ENCODE results near the gene MED27. TPM values are rescaled to one million over a fixed set of nuclear protein-coding genes. Genes with fewer than 3 reads are reported as not detected.

MED27 gene
- total RNA-seq, 1 donor = 19.0 TPM

DNA sequence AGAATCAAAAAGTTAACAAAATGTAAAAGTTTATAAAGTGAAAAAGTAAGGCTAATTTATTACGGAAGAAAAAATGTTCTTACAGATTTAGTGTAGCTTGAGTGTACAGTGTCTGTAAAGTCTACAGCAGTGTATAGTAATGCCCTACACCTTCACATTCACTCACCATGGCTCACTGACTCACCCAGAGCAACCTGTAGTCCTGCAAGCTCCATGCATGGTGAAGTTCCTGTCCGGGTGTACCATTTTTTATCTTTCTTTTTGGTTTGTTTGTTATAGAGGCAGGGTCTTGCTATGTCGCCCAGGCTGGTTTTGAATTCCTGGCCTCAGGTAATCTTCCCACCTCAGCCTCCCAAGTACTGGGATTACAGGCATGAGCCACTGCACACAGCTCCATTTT lies 93.6 kb downstream of the MED27 start:
- TF ChIP-seq, protein P1, sequence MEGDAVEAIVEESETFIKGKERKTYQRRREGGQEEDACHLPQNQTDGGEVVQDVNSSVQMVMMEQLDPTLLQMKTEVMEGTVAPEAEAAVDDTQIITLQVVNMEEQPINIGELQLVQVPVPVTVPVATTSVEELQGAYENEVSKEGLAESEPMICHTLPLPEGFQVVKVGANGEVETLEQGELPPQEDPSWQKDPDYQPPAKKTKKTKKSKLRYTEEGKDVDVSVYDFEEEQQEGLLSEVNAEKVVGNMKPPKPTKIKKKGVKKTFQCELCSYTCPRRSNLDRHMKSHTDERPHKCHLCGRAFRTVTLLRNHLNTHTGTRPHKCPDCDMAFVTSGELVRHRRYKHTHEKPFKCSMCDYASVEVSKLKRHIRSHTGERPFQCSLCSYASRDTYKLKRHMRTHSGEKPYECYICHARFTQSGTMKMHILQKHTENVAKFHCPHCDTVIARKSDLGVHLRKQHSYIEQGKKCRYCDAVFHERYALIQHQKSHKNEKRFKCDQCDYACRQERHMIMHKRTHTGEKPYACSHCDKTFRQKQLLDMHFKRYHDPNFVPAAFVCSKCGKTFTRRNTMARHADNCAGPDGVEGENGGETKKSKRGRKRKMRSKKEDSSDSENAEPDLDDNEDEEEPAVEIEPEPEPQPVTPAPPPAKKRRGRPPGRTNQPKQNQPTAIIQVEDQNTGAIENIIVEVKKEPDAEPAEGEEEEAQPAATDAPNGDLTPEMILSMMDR (IDR thresholded peaks at IDR 0.05; ENCODE audit: insufficient read depth, low read depth, low read length) = no peak
- no peak for DNase-seq (ENCODE audit: low read depth)
- H3K4me3 ChIP-seq (ENCODE audit: low read depth, low read length) = no peak overlapping the region

DNA sequence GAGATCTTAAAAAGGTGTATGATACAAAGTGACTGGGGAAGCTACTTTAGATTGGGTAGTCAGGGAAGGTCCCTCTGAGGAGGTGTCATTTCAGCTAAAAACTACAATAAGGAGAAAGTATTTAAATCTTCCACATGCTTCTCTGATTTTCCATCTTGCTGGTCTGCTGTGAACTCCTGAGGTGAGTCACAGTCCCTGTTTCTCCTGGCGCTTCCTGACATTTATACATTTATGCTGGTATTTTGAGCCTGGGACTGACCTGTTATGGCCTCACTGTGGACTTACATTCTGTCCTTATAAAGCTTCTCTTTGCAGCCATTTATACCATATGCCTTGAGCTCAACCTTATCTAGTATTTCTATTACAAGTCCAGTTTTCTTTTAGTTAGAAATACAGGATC lies 95.1 kb downstream of the MED27 start:
- no peak for DNase-seq (ENCODE audit: low read depth)
- TF ChIP-seq, protein P1 (IDR thresholded peaks at IDR 0.05; ENCODE audit: insufficient read depth, low read depth, low read length) = no peak
- H3K4me3 ChIP-seq (ENCODE audit: low read depth, low read length) = no peak overlapping the region

DNA sequence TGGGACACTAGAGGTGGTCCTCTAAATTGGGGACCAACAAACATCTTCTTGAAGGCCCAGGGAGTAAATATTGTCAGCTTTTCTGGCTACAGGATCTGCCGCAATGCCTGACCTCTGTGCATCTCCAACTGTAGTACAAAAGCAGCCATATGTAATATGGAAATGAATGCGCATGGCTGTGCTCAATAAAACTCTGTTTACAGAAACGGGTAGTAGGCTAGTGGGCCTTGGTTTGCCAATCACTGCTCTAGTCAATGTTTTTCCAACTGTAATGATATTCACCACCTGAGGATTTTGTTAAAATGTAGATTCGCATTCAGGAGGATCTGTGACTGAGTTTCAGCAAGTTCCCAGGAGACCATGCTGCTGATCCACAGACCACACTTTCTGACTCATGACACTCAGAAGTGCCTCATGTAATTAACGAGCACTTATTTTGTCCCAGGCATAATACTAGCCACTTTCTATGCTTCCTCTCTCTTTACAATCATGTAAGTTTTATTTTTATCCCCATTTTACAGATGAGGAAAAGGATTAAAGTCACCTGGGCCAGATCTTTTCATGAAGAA lies 96.9 kb downstream of the MED27 start:
- no peak overlapping the region for H3K4me3 ChIP-seq (ENCODE audit: low read depth, low read length)
- DNase-seq (ENCODE audit: low read depth) = no peak
- TF ChIP-seq, protein P1 (IDR thresholded peaks at IDR 0.05; ENCODE audit: insufficient read depth, low read depth, low read length) = no peak

DNA sequence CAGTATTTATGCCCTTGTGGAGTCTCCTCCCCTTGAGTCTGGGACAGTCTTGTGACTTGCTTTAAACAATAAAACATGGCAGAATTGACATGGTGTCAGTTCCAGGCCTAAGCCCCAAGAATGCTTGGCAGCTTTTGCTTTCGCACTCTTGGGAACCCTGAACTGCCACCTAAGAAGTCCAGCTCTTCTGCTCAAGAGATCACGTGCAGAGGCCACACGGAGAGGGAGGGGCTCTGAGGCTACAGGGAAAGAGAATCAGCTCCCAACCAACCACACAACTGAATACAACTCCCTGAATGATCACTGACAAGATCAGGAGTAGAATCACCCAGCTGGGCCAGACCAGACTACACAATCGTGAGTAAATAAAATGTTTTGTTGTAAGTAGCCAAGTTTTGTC lies 97.6 kb downstream of the MED27 start:
- DNase-seq (ENCODE audit: low read depth) = no peak
- TF ChIP-seq, protein P1 (IDR thresholded peaks at IDR 0.05; ENCODE audit: insufficient read depth, low read depth, low read length) = no peak
- no peak overlapping the region for H3K4me3 ChIP-seq (ENCODE audit: low read depth, low read length)

DNA sequence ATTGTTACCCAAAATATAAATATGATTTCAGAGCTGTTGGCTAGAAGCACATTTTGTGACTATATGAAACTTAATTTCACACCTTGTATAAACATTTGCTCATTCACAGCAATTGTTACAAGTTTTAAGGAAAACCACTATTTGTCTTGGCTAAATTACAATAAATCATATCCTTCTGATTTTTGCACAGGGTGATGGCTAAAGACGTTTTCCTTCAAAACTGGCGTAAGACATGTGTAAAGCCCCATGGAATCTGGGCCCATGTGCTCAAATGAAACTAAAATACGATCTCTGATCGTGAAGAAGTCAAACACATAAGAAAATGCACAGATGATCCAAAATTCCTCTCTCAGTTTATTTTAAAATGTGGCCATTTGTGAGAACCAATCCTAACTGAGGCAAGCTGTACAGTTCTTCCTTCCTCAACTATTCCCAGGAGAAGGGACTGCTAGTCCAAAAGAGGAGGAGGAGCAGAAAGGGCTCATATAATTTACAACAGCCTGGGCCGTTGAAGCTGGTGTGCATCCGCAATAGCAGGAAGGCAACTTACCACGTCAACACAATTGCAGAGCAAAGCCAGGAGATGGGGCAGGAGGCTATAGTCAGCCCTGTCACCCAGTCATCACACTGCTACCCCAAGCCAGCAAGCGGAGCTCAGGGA lies 98.4 kb downstream of the MED27 start:
- TF ChIP-seq, protein P1 (IDR thresholded peaks at IDR 0.05; ENCODE audit: insufficient read depth, low read depth, low read length) = no peak
- no peak overlapping the region for H3K4me3 ChIP-seq (ENCODE audit: low read depth, low read length)
- DNase-seq (ENCODE audit: low read depth) = peak; percentile 37

DNA sequence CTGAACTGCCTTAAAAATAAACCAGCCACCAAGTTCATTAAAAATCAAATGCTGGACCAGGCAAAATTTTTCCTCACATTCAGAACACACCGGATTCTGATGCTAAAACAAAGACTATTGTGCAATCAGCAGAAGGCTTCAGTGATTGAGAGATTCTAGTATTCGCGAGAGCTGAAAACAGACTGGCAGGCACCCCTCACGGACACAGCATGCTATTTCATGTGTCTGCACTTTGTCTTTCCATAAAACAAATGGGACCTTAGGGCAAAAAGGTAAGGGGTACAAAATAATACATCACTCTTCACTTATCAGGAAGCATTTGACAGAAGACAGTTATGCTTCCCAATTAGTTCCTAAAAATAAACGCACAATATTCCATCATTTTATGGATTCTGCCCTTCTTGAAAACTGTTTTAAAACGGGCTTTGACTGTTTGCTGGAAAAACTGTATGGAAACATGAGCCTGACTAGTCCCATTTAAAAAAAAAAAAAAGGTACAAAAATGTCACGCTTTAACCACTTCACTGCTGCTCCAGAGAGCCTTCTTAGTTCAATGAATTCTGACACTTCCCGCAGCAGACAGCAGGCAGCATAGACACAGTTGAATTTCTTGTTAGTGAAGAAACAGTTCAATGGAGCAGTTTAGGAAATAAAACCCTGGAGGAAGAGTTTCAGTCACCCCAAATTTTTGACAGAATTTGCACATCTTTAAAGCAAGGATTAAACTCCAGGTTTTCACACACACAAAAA lies 99.2 kb downstream of the MED27 start:
- TF ChIP-seq, protein P1 (IDR thresholded peaks at IDR 0.05; ENCODE audit: insufficient read depth, low read depth, low read length) = no peak
- no peak overlapping the region for H3K4me3 ChIP-seq (ENCODE audit: low read depth, low read length)
- DNase-seq (ENCODE audit: low read depth) = no peak
